ENCODE data around the gene MMS19.
A peak's percentile ranks its signal among the peaks of the same experiment; 100 is the strongest.

MMS19 gene

GRCh38 chr10:97456034-97456685 is 42.1 kb downstream of the MMS19 start:
- Histone ChIP-seq H3K36me3 (ENCODE audit: control insufficient read depth in 1 of 2, insufficient read depth in 2 of 2, low read length in 2 of 2) (peaks cover 55 to 70% of the 10 kb centered on the region in 2 donors), H3K27me3 (ENCODE audit: low read depth, low read length) (no peaks in the 10 kb centered on the region), H3K27ac (ENCODE audit: low read length) (no peak overlapping the region), H3K4me3 (ENCODE audit: low read depth in 1 of 2, low read length in 2 of 2) (no peak overlapping the region), H3K4me1 (ENCODE audit: control insufficient read depth in 1 of 2, insufficient read depth in 2 of 2, low read length in 2 of 2) (peaks cover 0 to 8% of the 10 kb centered on the region in 2 donors), H3K9me3 (ENCODE audit: control insufficient read depth in 1 of 2, low read length in 2 of 2) (no peaks in the 10 kb centered on the region)

- H3K27ac ChIP-seq (ENCODE audit: low read length) = no peak overlapping the region
- no peaks in the 10 kb centered on the region for H3K9me3 ChIP-seq (ENCODE audit: control insufficient read depth in 1 of 2, low read length in 2 of 2)
- no peak overlapping the region for H3K4me3 ChIP-seq (ENCODE audit: low read depth in 1 of 2, low read length in 2 of 2)
- H3K4me1 ChIP-seq (ENCODE audit: control insufficient read depth in 1 of 2, insufficient read depth in 2 of 2, low read length in 2 of 2) = peaks cover 0 to 8% of the 10 kb centered on the region in 2 donors
- H3K27me3 ChIP-seq (ENCODE audit: low read depth, low read length) = no peaks in the 10 kb centered on the region
- H3K36me3 ChIP-seq (ENCODE audit: control insufficient read depth in 1 of 2, insufficient read depth in 2 of 2, low read length in 2 of 2) = peaks cover 41 to 53% of the 10 kb centered on the region in 2 donors
These were observed 43.7 kb downstream of the MMS19 start for GRCh38 chr10:97454330-97455036.

- peaks cover 26 to 38% of the 10 kb centered on the region in 2 donors for H3K36me3 ChIP-seq (ENCODE audit: control insufficient read depth in 1 of 2, insufficient read depth in 2 of 2, low read length in 2 of 2)
These were observed 45.9 kb downstream of the MMS19 start for GRCh38 chr10:97452352-97452751.

GRCh38 chr10:97451605-97452004 is 46.6 kb downstream of the MMS19 start:
- Histone ChIP-seq H3K36me3 (ENCODE audit: control insufficient read depth in 1 of 2, insufficient read depth in 2 of 2, low read length in 2 of 2) (peaks cover 20 to 31% of the 10 kb centered on the region in 2 donors), H3K4me3 (ENCODE audit: low read depth in 1 of 2, low read length in 2 of 2) (no peak overlapping the region), H3K4me1 (ENCODE audit: control insufficient read depth in 1 of 2, insufficient read depth in 2 of 2, low read length in 2 of 2) (peaks cover 0 to 23% of the 10 kb centered on the region in 2 donors), H3K9me3 (ENCODE audit: control insufficient read depth in 1 of 2, low read length in 2 of 2) (no peaks in the 10 kb centered on the region), H3K27ac (ENCODE audit: low read length) (no peak overlapping the region), H3K27me3 (ENCODE audit: low read depth, low read length) (no peaks in the 10 kb centered on the region)

More at GRCh38 chr10:97452352-97452751, 45.9 kb downstream of the MMS19 start:
- Histone ChIP-seq H3K9me3 (ENCODE audit: control insufficient read depth in 1 of 2, low read length in 2 of 2) (no peaks in the 10 kb centered on the region), H3K27ac (ENCODE audit: low read length) (no peak overlapping the region), H3K27me3 (ENCODE audit: low read depth, low read length) (no peaks in the 10 kb centered on the region), H3K4me3 (ENCODE audit: low read depth in 1 of 2, low read length in 2 of 2) (no peak overlapping the region), H3K4me1 (ENCODE audit: control insufficient read depth in 1 of 2, insufficient read depth in 2 of 2, low read length in 2 of 2) (peaks cover 0 to 16% of the 10 kb centered on the region in 2 donors)

GRCh38 chr10:97450828-97451227 is 47.4 kb downstream of the MMS19 start:
- Histone ChIP-seq H3K9me3 (ENCODE audit: control insufficient read depth in 1 of 2, low read length in 2 of 2) (no peaks in the 10 kb centered on the region), H3K27me3 (ENCODE audit: low read depth, low read length) (no peaks in the 10 kb centered on the region), H3K4me3 (ENCODE audit: low read depth in 1 of 2, low read length in 2 of 2) (no peak overlapping the region), H3K4me1 (ENCODE audit: control insufficient read depth in 1 of 2, insufficient read depth in 2 of 2, low read length in 2 of 2) (peaks cover 0 to 24% of the 10 kb centered on the region in 2 donors), H3K36me3 (ENCODE audit: control insufficient read depth in 1 of 2, insufficient read depth in 2 of 2, low read length in 2 of 2) (peaks cover 16 to 23% of the 10 kb centered on the region in 2 donors), H3K27ac (ENCODE audit: low read length) (no peak overlapping the region)

- Histone ChIP-seq H3K27ac (ENCODE audit: low read length) (peak within 1 kb of the TSS; percentile 73), H3K27me3 (ENCODE audit: low read depth, low read length) (no peaks in the 10 kb centered on the region), H3K4me1 (ENCODE audit: control insufficient read depth in 1 of 2, insufficient read depth in 2 of 2, low read length in 2 of 2) (peaks cover 6 to 27% of the 10 kb centered on the region in 2 donors)
These were observed 52.2 kb downstream of the MMS19 start, which contains the start of the genes EXOSC1 and ZDHHC16 for GRCh38 chr10:97445722-97446639. TSS of gene EXOSC1 (minus strand) at chr10:97446006. CDS start at chr10:97445985, 21 bp downstream. TSS of gene ZDHHC16 (plus strand) at chr10:97446175. CDS start at chr10:97451676, 5,501 bp downstream.

GRCh38 chr10:97445357-97445721 is 52.9 kb downstream of the MMS19 start:
- Histone ChIP-seq H3K9me3 (ENCODE audit: control insufficient read depth in 1 of 2, low read length in 2 of 2) (no peaks in the 10 kb centered on the region), H3K27me3 (ENCODE audit: low read depth, low read length) (no peaks in the 10 kb centered on the region), H3K36me3 (ENCODE audit: control insufficient read depth in 1 of 2, insufficient read depth in 2 of 2, low read length in 2 of 2) (peaks cover 0 to 9% of the 10 kb centered on the region in 2 donors), H3K4me1 (ENCODE audit: control insufficient read depth in 1 of 2, insufficient read depth in 2 of 2, low read length in 2 of 2) (peaks cover 6 to 27% of the 10 kb centered on the region in 2 donors), H3K27ac (ENCODE audit: low read length) (peak overlapping the region; percentile 73), H3K4me3 (ENCODE audit: low read depth in 1 of 2, low read length in 2 of 2) (peak overlapping the region; percentile 82 to 100)

More at GRCh38 chr10:97445722-97446639, 52.2 kb downstream of the MMS19 start, which contains the start of the genes EXOSC1 and ZDHHC16:
- peaks cover 0 to 3% of the 10 kb centered on the region in 2 donors for H3K36me3 ChIP-seq (ENCODE audit: control insufficient read depth in 1 of 2, insufficient read depth in 2 of 2, low read length in 2 of 2)
- H3K4me3 ChIP-seq (ENCODE audit: low read depth in 1 of 2, low read length in 2 of 2) = peak within 1 kb of the TSS; percentile 82 to 100
- H3K9me3 ChIP-seq (ENCODE audit: control insufficient read depth in 1 of 2, low read length in 2 of 2) = no peaks in the 10 kb centered on the region

GRCh38 chr10:97444212-97444611 is 54.0 kb downstream of the MMS19 start:
- H3K27ac ChIP-seq (ENCODE audit: low read length) = no peak overlapping the region
- H3K36me3 ChIP-seq (ENCODE audit: control insufficient read depth in 1 of 2, insufficient read depth in 2 of 2, low read length in 2 of 2) = peaks cover 0 to 15% of the 10 kb centered on the region in 2 donors
- H3K4me1 ChIP-seq (ENCODE audit: control insufficient read depth in 1 of 2, insufficient read depth in 2 of 2, low read length in 2 of 2) = peaks cover 6 to 27% of the 10 kb centered on the region in 2 donors
- no peak overlapping the region for H3K4me3 ChIP-seq (ENCODE audit: low read depth in 1 of 2, low read length in 2 of 2)
- no peaks in the 10 kb centered on the region for H3K27me3 ChIP-seq (ENCODE audit: low read depth, low read length)
- H3K9me3 ChIP-seq (ENCODE audit: control insufficient read depth in 1 of 2, low read length in 2 of 2) = no peaks in the 10 kb centered on the region

- Histone ChIP-seq H3K27me3 (ENCODE audit: low read depth, low read length) (no peaks in the 10 kb centered on the region), H3K36me3 (ENCODE audit: control insufficient read depth in 1 of 2, insufficient read depth in 2 of 2, low read length in 2 of 2) (peaks cover 5 to 33% of the 10 kb centered on the region in 2 donors), H3K27ac (ENCODE audit: low read length) (no peak overlapping the region), H3K4me1 (ENCODE audit: control insufficient read depth in 1 of 2, insufficient read depth in 2 of 2, low read length in 2 of 2) (peaks cover 6 to 18% of the 10 kb centered on the region in 2 donors), H3K4me3 (ENCODE audit: low read depth in 1 of 2, low read length in 2 of 2) (no peak overlapping the region), H3K9me3 (ENCODE audit: control insufficient read depth in 1 of 2, low read length in 2 of 2) (no peaks in the 10 kb centered on the region)
These were observed 55.9 kb downstream of the MMS19 start for GRCh38 chr10:97442277-97442676.

- Histone ChIP-seq H3K4me3 (ENCODE audit: low read depth in 1 of 2, low read length in 2 of 2) (no peak overlapping the region), H3K9me3 (ENCODE audit: control insufficient read depth in 1 of 2, low read length in 2 of 2) (no peaks in the 10 kb centered on the region), H3K36me3 (ENCODE audit: control insufficient read depth in 1 of 2, insufficient read depth in 2 of 2, low read length in 2 of 2) (peaks cover 50 to 74% of the 10 kb centered on the region in 2 donors), H3K4me1 (ENCODE audit: control insufficient read depth in 1 of 2, insufficient read depth in 2 of 2, low read length in 2 of 2) (no peaks in the 10 kb centered on the region), H3K27me3 (ENCODE audit: low read depth, low read length) (no peaks in the 10 kb centered on the region), H3K27ac (ENCODE audit: low read length) (no peak overlapping the region)
These were observed 63.0 kb downstream of the MMS19 start for GRCh38 chr10:97435211-97435610.

Measured in muscle layer of duodenum (tissue), 2 donors.